Cardiac muscle cell (in vitro differentiated cells and primary cell): ENCODE data around the gene NPDC1. TPM values are rescaled to one million over a fixed set of nuclear protein-coding genes. Genes with fewer than 3 reads are reported as not detected.
A peak's percentile ranks its signal among the peaks of the same experiment; 100 is the strongest.
"Not testable (repeated sequence)": the region's sequence is repeated elsewhere in the genome, so short reads cannot be mapped to it uniquely, and the experiment has no call there.

Experiments
- DNase-seq, 2 donors: peaks; one replicate each; pipeline versions ENCODE4 v3.0.0 to v3.0.0-alpha.2; 2010 to 2017; ENCODE audit warnings: low read depth in 1 of 2, low spot score in 1 of 2
- H3K27ac ChIP-seq: fragments of 200-600 bp; sonication (generic); 2 replicates; pipeline ENCODE4 v1.5.1; 2016
- H3K27me3 ChIP-seq: fragments of 200-600 bp; sonication (generic); 2 replicates; pipeline ENCODE4 v1.6.0; 2016; ENCODE audit warnings: control low read depth
- H3K36me3 ChIP-seq: fragments of 200-600 bp; sonication (generic); 2 replicates; pipeline ENCODE4 v1.5.1; 2016; ENCODE audit warnings: control low read depth
- H3K4me1 ChIP-seq: fragments of 200-600 bp; sonication (generic); 2 replicates; pipeline ENCODE4 v1.8.1; 2017; ENCODE audit warnings: low read depth, mild to moderate bottlenecking, mixed run types
- H3K4me3 ChIP-seq: fragments of 200-600 bp; sonication (generic); 2 replicates; pipeline ENCODE4 v1.5.1; 2016; ENCODE audit warnings: mild to moderate bottlenecking
- H3K9me3 ChIP-seq: fragments of 200-600 bp; sonication (generic); 2 replicates; pipeline ENCODE4 v1.5.1; 2017; ENCODE audit warnings: low read depth, mild to moderate bottlenecking, control low read depth
- polyA plus RNA-seq: library from polyadenylated mRNA; unstranded; fragments of >200 nt; fragmentation: Nextera tagmentation; extraction: Ambion mirVana; gene quantifications from 2 replicates; pipeline ENCODE4 v1.2.1, GENCODE V29; 2016
- total RNA-seq: library from RNA; depleted of rRNA; stranded (reverse); fragments of >200 nt; gene quantifications from 2 replicates; pipeline ENCODE4 v1.2.3, GENCODE V29; 2016
- TF ChIP-seq, protein P1 (sequence below): IDR thresholded peaks from 2 replicates; pipeline ENCODE4 v1.5.1; 2012; ENCODE audit warnings: low read depth, mild to moderate bottlenecking, low read length

Gene NPDC1
- total and polyA plus RNA-seq, 2 experiments from 2014 or later = 65.1 to 94.9 TPM

DNA sequence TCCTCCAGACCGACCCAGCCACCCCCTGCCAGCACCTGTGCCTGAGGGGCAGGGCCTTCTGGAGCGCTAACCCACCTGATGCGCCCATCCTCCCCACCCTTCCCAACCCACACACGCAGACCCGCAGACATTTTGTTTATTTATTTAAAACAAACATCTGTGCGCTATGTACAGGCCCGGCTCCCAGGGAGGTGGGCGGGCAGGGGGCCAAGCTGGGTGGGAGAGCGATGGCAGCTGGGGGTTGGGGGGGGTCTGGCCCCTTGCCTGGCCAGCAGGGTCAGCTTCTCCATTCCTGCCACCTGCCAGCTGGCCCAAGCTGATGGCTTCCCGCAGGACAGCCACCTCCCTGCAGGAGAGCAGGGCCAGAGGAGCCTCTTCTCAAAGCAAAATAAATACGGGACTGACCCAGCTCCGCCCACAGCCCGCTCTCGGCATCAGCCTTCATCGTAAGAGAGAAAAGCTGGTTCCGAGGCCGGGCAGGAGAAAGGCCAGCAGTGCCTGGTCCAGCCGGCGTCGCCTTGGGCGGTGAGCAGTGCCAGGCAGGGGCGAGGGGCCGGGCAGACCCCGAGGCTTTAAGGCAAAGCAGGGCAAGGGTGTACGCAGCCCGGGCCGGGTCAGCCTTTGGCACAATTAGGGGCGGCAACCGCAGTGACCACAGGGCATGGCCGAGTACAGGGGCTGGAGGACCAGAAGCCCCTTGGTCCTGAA lies 38.7 kb downstream of the NPDC1 start:
- peaks cover 1% of the 10 kb centered on the region for H3K36me3 ChIP-seq
- no peak for DNase-seq
- H3K4me1 ChIP-seq = no peaks in the 10 kb centered on the region
- H3K9me3 ChIP-seq = no peaks in the 10 kb centered on the region
- no peak overlapping the region for H3K4me3 ChIP-seq
- H3K27ac ChIP-seq = no peak overlapping the region
- H3K27me3 ChIP-seq = no peaks in the 10 kb centered on the region
- TF ChIP-seq, protein P1, sequence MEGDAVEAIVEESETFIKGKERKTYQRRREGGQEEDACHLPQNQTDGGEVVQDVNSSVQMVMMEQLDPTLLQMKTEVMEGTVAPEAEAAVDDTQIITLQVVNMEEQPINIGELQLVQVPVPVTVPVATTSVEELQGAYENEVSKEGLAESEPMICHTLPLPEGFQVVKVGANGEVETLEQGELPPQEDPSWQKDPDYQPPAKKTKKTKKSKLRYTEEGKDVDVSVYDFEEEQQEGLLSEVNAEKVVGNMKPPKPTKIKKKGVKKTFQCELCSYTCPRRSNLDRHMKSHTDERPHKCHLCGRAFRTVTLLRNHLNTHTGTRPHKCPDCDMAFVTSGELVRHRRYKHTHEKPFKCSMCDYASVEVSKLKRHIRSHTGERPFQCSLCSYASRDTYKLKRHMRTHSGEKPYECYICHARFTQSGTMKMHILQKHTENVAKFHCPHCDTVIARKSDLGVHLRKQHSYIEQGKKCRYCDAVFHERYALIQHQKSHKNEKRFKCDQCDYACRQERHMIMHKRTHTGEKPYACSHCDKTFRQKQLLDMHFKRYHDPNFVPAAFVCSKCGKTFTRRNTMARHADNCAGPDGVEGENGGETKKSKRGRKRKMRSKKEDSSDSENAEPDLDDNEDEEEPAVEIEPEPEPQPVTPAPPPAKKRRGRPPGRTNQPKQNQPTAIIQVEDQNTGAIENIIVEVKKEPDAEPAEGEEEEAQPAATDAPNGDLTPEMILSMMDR = no peak

DNA sequence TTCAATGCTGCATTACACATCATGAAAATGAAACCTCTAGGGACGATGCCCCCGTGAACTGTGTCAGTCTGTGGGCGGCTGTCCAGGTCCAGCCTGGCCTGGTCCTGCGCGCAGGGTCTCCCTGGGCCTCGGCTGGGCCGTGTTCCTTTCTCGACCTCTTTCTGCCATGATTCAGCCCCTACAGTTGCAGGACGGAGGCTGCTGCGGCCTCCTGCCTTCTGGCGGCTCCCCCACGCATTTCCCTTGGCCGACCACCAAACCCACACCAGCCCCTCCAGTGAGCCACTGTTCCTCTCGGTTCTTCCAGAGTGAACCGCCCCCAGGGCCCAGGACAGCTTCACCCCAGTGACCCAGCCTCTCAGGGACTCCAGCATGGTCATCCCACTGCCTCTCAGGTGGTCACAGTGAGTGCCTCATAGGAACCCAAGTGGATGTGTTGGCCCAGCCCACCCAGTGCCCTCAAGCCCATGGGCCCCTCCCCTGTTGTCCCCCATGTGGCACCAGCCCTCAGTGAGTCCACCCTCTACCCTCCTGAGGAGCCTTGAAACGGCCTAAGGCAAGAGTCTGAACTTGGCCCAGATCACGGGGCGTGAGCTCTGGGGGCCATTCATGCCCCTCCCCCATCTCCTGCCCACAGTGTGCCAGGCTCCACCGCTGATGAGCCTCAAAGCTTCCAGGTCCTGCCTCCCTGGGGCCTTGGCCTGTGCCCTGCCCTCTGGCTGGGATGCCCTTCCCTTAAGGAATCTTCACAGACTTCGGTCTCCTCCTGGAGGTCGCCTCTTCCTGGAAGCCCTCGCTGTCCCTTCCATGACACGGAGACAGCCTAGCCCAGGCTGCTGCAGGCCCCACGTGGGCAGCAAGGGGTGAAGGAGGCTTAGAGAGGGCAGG lies 39.6 kb downstream of the NPDC1 start:
- Histone ChIP-seq H3K4me1 (no peaks in the 10 kb centered on the region), H3K4me3 (no peak overlapping the region), H3K9me3 (no peaks in the 10 kb centered on the region), H3K36me3 (no peaks in the 10 kb centered on the region), H3K27me3 (no peaks in the 10 kb centered on the region), H3K27ac (no peak overlapping the region)
- DNase-seq = peak in 1 of 2 donors; percentile 73
- TF ChIP-seq, protein P1 = no peak

DNA sequence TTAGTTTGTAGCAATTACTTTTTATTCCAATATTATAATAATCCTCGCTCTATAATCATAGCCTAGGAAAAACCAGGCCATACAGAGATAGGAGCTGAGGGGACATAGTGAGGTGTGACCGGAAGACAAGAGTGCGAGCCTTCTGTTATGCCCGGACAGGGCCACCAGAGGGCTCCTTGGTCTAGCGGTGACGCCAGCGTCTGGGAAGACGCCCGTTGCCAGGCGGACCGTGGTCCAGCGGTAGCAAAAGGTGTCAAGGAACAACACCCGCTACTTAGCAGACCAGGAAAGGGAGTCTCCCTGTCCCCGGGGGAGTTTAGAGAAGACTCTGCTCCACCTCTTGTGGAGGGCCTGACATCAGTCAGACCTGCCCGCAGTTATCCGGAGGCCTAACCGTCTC lies 41.7 kb downstream of the NPDC1 start:
- H3K4me1 ChIP-seq, H3K36me3 ChIP-seq, H3K27me3 ChIP-seq, H3K9me3 ChIP-seq, H3K27ac ChIP-seq, DNase-seq, H3K4me3 ChIP-seq: not testable (repeated sequence)
- TF ChIP-seq, protein P1 = peak; percentile 44

DNA sequence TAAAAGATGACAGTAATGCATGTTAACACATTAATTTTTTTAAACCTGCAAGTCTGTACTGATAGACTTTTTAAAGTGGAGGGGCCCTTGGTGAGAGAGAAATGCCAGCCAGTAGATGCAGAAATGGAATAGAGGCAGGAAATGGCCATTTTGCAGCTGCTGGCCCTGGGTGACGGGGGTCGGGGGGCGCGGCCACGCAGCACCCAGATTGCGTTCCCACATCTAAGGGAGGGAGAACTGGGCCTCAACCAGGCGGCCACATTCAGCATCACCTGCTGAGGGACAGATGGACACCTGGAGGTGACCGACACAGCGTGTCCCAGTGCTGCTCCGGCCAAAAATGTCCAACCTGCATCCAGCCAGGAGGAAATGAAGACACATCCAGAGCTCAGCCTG lies 43.3 kb downstream of the NPDC1 start:
- DNase-seq = no peak
- Histone ChIP-seq H3K36me3 (no peaks in the 10 kb centered on the region), H3K27me3 (peaks cover 3% of the 10 kb centered on the region), H3K4me3 (no peak overlapping the region), H3K4me1 (no peaks in the 10 kb centered on the region), H3K27ac (no peak overlapping the region), H3K9me3 (no peaks in the 10 kb centered on the region)
- TF ChIP-seq, protein P1 = no peak

DNA sequence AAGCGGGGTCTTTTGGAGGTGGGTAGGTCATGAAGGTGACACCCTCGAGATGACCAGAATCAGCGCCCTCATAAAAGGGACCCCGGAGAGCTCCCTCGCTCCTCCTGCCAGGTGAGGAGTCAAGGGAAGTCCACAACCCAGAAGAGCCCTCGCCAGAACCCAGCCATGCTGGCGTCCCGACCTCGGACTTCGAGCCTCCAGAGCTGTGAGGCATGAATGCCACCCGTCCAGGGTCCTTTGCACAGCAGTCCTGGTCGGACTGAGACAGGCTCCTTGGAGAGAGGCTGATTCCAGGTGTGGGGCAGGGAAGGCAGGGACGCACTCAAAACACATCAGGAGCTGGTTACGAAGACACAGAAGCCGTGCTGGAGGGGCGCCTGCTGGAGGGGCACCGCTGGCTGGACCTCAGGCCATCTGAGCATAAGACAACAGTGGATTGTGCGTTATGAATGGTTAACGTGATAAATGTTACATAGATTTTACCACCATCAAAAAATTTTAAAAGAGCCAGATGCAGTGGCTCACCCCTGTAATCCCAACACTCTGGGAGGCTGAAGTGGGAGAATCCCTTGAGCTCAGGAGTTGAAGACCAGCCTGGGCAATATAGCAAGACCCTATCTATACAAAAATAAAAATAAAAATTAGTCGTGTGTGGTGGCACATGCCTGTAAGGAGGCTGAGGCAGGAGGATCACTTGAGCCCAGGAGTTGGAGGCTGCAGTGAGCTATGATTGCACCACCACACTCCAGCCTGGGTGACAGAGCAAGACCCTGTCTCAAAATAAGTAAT lies 43.9 kb downstream of the NPDC1 start:
- Histone ChIP-seq H3K4me3 (no peak overlapping the region), H3K36me3 (no peaks in the 10 kb centered on the region), H3K27ac (no peak overlapping the region), H3K9me3 (no peaks in the 10 kb centered on the region), H3K4me1 (no peaks in the 10 kb centered on the region), H3K27me3 (peaks cover 5% of the 10 kb centered on the region)
- DNase-seq = no peak
- TF ChIP-seq, protein P1 = no peak
